Stimulated activated CD4-positive, alpha-beta T cell treated with anti-CD3 and anti-CD28 coated beads, Interleukin-1b, Interleukin-23, amount 100 ng/mL, for 4 hours (primary cell): ENCODE results near the gene PPT2.
"Not testable (repeated sequence)": the region's sequence is repeated elsewhere in the genome, so short reads cannot be mapped to it uniquely, and the experiment has no call there.

Experiments used
- DNase-seq, 2 donors: peaks; one replicate each; pipeline ENCODE4 v3.0.0-alpha.2; 2020; ENCODE audit warnings: low read depth in 2 of 2

The PPT2 gene

DNA sequence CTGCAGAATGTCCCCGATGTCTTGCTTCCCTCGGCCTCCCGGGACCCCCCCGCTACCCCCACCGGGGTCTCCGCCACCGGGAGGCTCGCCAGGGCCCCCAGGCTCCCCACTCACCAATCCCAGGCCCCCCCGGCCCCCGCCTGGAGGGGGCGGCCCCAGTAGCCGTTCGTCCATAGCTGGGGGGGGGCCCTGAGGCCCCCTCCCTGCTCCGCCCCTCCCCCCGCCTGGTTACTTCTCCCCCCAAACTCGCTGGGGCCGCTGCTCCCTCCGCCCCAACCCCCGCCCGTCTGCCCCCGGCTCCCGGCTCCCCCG is 35.8 kb downstream of the PPT2 start:
- no peak for DNase-seq

DNA sequence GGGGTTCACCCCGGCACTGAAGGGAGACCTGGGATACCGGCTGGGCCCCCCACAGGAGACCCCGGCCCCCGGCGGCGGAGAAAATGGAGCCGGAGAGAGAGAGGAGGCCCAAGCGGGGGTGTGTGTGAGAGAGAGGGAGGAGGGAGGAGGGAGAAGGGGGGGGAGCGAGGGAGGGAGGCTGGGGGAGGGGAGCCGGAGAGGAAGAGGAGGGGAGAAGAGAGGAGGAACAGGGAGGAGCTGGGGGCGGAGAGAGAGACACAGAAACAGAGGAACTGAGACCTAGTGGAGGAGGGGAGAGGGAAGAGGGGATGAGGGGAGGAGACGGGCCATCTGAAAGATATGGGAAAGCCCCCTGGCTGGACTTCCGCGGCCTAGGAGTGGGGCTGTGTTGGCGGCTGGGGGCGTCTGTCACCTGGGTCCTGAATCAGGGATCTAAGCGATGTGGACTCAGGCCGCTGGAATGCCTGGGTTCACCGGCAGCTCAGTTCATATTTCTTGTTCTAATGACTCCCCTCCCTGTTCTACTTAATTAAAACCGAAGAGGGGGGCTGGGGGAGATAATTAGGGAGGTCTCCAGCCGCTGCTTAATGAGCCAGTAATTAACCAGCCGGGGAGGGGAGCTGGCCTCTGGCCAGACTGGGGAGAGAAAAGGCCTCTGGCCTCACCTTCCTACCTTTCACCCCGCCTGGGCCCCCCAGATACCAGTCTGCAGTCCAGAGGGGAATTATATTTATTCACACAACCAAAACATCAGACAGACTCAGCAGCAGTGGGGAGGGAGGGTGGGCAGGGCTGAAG is 36.3 kb downstream of the PPT2 start, which contains the start of gene PBX2:
PBX2 (minus strand) TSS at position 149 of the 798 bp plus-strand sequence. CDS start 287 bp downstream, outside the sequence.
- DNase-seq = peak; percentile 83 to 84

DNA sequence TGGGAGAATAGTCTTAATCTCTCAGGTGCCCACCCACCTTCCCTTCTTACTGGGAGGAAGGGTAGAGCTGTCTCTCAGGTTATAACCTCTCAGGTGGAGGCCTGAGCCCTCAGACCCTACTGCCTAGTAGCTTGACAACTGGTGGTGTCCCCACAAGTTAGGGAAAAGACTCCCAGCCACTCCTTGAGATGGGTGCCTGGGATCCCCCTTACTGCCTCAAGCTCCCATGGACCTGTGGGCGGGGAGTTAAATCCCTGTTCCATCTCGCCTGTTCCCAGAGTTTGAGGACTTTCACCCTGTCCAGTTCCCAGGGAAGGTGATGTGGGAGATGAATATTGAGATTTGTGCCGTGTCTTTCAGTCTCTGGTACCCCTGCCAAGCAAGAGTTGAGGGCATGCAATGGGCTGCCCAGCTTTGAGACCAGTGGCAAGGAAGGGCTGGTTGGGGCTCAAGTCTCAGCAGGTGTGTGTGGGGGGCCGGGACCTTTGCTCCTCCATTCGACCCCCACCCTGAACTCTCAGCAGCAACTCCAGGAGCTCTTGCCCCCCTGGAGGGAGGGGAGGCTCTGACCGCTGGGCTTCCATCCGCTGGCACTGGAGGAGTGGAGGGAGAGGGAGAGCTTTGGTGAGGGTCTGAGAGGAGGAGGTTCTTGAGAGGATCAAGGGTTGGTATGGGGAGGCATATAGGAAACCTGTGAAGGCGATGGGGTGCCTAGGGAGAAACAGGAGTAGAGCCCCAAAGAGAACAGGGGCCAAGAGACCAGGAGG is 37.2 kb downstream of the PPT2 start:
- no peak for DNase-seq

DNA sequence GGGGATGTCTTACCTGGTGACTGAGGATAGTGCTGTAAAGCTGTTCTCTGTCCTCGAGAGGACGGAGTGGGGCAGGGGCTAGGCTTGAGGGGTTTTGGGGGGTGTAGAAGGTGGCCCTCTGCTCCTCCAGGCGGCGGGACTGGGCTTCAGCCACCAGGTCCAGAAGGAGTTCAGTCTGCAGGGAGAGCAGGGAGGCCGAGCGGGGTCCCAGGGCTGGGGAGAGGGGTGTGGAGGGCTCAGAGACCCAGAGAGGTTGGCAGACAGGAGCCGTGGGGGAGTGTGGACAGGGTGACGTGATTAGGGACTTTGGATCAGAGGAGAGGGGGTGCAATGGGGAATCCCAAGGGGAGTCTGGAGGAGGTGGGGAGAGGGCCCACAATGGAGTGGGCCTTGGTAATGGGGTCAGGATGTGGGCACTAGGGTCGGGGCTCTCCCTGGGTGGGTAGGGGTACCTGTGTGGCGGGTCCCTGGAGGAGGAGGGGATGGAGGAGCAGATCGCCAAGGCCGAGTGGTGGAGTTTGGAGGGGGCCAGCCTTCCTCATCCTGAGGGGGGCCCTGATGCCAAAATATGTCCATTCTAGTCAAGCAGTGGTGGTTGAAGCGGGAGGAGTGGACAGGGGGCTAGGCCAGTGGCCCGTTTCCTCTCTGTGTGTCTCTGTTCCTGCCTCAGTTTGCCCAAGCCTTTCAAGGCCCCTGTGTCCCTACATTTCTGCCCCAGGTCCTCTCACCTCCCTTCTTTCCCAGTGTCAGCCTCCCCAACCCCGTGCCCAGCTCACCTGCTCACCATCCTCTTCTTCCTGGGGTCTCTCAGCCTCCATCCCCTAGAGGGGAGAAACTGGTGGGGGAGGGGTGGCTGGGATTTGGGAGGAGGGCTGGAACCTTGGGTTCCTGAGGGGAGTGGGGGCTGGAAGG is 38.0 kb downstream of the PPT2 start:
- DNase-seq = no peak

DNA sequence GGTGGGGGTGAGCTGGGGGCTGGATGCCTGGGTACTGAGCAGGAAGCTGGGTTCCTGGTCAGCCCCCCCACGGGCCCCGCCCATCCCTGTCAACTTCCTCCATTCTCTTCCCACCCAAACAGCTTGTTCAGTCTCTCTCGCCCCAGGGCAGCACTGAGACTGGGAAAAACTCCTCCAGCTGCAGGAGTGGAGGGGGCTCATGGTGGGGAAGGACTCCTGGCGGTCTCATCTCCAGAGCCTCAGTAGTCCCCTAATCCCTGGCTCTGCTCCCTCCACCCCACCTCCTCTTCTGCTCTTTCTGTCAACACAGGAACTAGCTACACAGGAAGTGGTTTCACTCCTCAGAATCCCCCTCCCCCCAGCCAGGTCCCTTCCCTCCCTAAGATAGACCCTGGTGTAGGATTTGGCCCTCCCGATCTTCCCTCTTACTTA is 38.7 kb downstream of the PPT2 start, which contains the start of gene GPSM3:
GPSM3 (minus strand) TSS at position 36 of the 432 bp plus-strand sequence. CDS start 130 bp downstream, outside the sequence.
- peak in 1 of 2 donors; percentile 45 for DNase-seq

DNA sequence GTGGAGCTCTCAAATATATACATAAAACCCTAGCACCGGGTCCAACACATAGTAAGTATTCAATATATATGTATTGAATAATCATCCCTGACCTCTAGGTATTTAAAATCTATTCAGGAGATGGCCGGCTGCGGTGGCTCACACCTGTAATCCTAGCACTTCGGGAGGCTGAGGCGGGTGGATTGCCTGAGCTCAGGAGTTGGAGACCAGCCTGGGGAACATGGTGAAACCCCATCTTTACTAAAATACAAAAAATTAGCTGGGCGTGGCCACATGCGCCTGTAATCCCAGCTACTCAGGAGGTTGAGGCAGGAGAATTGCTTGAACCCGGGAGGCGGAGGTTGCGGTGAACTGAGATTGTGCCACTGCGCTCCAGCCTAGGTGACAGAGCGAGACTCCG is 39.2 kb downstream of the PPT2 start:
- DNase-seq = not testable (repeated sequence)

DNA sequence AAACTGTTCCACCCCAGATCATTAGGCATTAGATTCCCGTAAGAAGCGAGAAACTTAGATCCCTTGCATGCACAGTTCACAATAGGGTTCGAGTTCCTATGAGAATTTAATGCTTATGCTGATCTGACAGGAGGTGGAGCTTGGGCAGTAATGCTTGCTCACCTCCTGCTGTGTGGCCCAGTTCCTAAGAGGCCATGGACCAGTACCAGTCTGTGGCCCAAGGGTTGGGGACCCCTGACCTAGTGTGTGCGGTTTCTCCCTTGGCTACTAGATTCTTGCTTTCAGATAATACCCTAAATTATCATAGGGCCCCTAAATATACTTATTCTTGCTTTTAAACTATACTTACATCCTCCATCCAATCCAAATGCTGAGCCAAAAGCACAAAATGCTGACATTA is 40.4 kb downstream of the PPT2 start:
- DNase-seq = no peak

DNA sequence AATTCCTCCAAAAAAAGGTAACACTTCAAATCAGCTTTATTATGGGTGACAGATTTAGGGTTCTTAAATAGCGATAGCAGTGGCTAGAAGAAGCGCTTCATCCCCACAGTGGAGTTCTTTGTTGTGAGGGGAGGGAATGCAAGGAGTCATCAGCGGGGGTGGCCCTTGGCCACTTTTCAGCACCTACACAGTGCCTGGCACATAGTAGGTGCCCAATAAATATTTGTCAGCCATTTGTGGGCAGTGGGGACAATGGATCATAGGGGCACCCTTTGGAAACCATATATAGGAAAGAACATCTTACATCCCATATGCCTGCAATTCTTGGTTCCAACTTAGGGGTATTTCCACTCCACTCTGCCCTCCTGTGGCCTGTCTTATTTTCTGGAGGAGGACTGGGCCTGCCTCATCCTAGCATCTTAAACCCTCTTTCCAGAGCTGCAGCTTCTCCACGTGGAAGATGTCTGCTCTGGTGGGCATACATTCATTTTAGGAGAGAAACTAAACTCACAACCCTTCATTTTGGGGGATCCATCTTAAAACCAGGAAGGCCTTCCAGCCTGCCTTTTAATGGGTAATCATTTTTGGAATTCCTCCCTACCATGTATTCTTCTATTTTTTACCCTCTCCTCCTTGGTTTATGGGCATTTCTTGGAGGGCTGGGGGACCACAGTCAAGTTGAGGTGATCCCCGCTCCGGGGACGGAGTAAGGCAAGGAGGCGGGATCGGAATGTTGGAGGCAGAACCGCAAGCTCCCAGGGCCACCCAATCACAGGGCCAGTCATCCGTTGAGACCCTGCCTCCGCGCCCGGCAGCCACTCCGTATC is 41.1 kb downstream of the PPT2 start:
- no peak for DNase-seq

DNA sequence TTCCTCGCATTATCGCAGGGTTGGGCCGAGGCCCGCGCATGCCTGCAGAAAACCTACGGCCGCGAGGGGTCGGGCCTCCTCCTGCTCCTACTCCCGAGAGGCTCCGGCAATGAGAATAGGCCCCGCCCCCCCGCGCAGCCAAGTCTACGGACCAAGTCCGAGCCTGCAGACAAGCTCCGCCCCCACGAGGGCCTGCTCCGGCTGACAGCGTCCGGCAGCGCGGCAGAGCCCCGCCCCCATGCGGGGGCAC is 41.6 kb downstream of the PPT2 start:
- DNase-seq = peak; percentile 96 to 100

DNA sequence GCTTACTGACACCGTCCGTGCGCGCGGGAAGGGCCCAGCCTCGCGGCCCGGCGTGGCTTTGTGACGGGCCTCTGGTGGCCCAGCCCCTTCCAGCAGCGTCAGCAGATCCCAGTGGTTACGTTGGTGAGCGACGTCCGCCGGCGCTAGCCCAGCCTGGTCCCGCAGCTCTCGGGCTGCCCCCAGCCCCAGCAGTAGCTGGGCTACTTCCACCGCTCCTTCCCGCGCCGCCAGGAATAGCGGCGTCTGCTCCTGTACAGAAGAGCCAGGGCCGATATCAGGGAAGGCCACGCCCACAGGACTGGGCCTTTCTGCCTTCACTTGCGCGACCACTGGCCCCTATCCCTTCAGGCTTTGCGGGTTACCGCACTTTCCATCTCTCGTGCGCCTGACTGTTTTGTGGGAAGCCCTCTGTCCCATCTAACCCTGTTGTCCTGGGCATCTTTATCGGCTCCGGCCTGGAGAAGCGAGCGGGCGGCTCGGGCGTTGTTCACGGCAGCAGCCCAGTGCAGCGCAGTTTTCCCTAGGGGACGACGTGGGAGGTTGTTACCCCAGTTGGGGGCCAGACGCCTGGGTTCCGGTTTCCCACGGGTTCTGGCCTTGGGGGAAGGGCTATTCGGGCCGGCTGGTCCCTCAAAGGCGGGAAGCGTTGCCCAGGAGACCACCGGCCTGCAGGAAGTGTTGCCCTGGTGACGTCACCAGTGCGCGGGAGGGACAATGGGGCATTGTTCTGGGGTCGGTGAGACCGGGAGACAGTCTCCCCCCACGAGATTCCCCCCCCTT is 42.2 kb downstream of the PPT2 start:
- DNase-seq = peak in 1 of 2 donors; percentile 56

DNA sequence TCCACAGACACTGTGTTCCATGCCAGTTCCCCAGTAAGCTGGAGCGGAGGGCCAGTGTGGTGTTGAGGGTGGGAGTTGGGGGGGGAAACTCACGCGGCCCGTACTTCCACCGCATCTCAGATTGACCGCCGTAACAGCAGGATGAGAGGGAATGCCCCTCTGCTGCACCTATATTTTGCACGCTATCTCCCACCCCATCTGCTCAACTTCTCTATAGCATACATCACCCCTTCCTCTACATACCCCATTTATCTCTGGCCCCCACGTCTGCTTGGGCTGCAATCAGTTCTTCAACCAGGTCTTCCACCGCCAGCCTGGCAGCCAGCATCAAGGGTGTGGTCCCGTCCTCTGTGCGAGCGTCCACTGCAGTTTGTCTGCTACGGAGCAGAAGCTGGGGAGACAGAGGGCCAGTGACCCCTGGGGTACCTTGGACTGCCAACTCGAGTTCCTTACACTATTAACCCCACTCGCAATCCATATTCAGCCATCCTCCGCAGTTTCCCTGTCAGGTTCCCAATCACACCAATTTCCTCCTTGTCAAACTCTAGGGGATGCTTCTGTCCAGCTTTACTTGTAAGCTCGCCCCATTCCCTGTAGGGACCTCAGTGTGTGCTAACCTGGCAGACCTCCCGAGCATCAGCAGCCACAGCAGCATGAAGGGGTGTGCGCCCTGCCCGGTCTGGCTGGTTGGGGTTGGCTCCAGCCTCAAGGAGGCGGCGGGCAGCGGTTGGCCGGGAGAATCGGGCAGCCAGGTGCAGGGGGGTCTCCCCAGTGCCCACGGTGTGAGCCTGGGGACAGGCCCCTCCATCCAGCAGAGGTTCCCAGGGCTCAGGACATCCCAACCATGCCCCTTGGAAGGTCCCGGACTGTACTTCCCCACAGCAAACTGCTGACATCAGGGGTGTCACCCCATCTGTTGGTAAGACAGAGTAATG is 43.0 kb downstream of the PPT2 start:
- no peak for DNase-seq

DNA sequence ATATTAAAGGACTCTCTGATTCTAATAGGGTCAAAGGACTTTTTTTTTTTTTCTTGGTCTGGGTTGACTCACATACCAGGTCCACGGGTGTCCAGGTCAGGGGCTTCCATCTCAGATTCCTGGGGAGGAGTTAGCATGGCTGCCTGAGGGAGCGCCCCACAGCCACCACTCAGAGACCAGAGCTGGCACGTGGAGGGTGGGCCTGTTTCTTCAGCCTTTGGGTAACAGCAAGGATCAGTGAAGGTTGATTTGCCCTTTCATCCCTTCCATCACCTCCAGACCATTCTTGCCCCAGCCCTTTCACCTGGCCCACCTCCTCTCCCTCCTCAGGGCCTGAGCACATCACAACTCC is 44.4 kb downstream of the PPT2 start:
- no peak for DNase-seq

DNA sequence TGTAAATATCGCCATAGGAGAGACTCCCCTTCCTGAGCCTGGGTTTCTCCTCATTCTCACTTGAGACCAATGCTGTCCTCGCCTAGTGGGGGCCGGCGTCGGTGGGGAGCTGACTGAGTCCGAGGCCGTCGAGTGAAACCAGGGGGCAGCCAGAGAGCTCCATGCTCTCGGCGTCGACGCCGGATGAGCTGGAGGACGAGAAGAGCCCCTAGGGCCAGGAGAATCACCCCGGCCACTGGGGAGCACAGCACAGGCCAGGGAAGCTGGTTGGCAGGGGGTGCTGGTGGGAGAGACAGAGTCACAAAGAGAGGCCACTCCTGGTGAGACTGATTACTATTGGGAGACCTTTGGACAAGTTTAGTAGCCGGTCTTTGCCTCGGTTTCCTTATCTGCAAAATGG is 44.9 kb downstream of the PPT2 start:
- DNase-seq = no peak

DNA sequence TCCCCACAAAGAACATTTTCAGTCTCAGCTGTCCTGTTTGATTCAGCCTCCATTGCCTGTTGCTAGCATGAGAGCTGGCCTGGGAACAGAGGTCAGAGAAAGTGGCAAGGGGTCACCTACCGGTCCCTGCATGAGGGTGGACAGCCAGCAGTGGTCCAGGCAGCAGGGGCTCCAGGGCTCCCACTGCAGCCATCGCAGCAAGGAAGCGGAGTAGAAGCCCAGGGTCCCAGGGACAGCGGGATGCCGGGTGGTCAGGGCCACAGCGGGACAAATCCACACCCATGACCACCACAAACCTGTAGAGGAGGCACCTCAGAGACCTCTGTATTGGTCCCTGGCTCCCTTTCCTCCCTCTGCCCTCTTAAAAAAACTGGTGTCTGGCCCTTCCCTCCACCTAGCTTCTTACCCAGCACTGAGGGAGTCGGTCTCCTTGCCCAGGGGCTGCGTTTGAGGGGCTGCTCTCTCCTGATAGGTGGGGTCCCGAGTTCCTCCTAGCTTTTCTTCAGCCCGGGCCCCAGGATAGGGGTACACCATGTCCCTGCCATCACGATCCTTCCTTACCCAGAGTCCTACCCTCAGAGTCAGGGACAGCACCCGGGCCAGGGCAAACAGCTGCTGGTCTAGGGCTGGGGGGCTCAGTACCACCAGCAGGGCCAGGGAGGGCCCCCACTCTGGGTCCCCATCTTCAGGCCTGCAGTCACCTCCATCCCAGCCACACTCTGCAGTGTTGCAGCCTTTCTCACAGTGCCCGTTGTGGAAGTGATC is 47.0 kb downstream of the PPT2 start:
- DNase-seq = no peak

DNA sequence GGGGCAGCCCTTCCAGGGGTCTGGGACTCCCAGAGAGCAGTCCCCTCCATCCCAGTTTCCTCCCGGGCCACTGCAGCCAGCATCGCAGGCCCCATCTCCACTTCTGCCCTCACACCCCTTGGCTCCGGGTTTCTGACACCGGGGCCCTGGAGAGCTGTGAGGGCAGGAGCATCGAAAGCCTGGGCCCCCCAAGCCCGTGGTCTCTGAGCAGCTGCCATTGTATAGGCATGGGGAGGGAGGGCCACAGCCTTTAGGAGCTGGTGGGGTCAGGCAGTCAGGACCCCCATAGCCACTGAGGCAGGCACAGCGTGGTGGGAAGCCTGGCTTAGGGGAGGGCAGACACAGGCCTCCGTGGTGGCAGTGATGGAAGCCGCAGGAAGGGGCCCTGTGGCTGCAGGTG is 48.2 kb downstream of the PPT2 start:
- no peak for DNase-seq

DNA sequence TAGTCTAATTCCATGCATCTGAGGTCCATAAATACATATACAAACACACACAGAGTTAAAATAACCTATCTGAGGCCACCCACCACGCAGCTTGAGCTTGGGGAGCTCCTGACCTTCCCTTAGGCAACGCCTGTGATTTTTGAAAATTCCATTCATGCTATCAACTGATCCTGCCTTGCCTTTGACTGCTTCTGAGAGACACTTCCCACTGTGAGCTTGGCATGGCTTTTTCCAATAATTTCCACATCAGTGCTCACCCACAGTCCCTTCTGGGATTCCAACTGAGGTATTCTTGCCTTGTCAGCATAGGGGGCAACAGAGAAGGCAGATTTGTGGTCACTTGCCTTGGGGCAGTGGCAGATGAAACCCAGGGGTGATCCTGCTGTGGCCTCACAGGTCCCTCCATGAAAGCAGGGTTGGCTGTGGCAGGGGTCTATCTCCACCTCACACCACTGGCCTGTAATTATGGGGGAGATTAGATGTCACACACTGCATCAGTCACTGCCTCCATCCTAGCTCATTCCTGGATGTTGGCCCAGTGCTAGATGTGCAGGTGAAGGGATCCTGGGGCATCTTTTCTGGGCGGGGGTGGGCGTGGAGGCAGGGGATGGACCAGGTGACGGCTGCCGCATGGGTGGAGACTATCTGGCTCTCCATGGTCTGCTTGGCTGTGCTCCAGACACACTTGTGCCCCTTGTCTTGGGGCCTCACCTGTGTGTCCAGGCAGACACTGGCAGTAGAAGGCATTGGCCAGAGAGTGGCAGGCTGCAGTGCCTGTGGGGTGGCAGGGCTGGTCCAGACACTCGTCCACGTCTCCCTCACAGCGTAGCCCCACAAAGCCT is 49.7 kb downstream of the PPT2 start:
- DNase-seq = no peak

DNA sequence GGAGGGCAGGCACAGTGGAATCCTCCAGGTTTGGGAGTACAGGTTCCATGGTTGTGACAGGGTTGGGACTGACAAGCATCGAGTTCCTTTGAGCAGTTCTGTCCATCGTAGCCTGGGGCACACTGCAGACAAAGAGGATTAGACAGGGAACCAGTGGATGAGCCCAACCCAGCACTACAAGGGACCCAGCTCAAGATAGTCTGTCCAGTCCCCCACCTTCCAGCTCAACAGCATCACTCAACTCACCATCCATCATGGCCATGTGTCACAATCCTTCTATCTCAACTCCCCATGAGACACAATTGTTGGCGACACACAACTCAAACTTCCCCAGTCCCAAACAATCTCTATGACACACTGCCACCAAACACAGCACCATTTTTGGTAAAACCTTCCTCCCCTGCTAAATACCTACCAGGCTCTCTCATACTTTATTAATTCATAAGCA is 50.4 kb downstream of the PPT2 start:
- DNase-seq = no peak

DNA sequence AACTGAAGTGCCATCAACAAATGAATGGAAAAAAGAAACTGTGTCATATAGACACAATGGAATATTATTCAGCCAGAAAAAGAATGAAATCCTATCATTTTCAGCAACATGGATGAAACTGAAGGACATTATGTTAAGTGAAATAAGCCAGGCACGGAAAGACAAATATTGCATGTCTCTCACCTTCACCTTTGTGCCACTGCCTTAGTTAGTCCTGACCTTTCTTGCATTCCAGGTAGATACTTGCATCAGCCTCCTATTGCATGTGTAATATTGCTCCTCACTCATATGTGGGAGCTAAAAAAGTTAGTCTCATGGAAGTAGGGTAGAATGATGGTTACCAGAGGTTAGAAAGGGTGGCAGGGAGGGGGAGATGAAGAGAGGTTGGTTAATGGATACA is 55.1 kb downstream of the PPT2 start:
- no peak for DNase-seq
